Smooth muscle cell (in vitro differentiated cells): ENCODE measurements around the gene STK32B. TPM values are rescaled to one million over a fixed set of nuclear protein-coding genes. Genes with fewer than 3 reads are reported as not detected.

ENCODE experiments used
- DNase-seq: peaks from one replicate; lab custom pipeline; 2025; ENCODE audit not compliant: unreplicated experiment; lab: John Stamatoyannopoulos, UW
- H2AFZ ChIP-seq: fragments of 200-600 bp; sonication (generic); 2 replicates; pipeline ENCODE4 v1.6.0; 2016; ENCODE audit warnings: antibody characterized with exemption, low read depth, mild to moderate bottlenecking
- H3F3A ChIP-seq: fragments of 200-600 bp; sonication (generic); 2 replicates; pipeline ENCODE4 v1.6.0; 2017; ENCODE audit warnings: antibody characterized with exemption, low read depth
- H3K27ac ChIP-seq: fragments of 200-600 bp; sonication (generic); 2 replicates; pipeline ENCODE4 v1.5.1; 2016; ENCODE audit warnings: low read depth, mild to moderate bottlenecking
- H3K27me3 ChIP-seq: fragments of 200-600 bp; sonication (generic); 2 replicates; pipeline ENCODE4 v1.6.1; 2016; ENCODE audit warnings: low read depth, mild to moderate bottlenecking
- H3K36me3 ChIP-seq: fragments of 200-600 bp; sonication (generic); 2 replicates; pipeline ENCODE4 v1.5.1; 2016; ENCODE audit warnings: low read depth
- H3K4me1 ChIP-seq: fragments of 200-600 bp; sonication (generic); 2 replicates; pipeline ENCODE4 v1.5.1; 2016; ENCODE audit warnings: low read depth
- H3K4me2 ChIP-seq: fragments of 200-600 bp; sonication (generic); 2 replicates; pipeline ENCODE4 v1.6.0; 2016; ENCODE audit warnings: mild to moderate bottlenecking
- H3K4me3 ChIP-seq: fragments of 200-600 bp; sonication (generic); 2 replicates; pipeline ENCODE4 v1.5.1; 2016; ENCODE audit warnings: mild to moderate bottlenecking
- H3K79me2 ChIP-seq: fragments of 200-600 bp; sonication (generic); 2 replicates; pipeline ENCODE4 v1.6.0; 2016; ENCODE audit warnings: low read depth, mild to moderate bottlenecking
- H3K9ac ChIP-seq: fragments of 200-600 bp; sonication (generic); 2 replicates; pipeline ENCODE4 v1.6.0; 2016; ENCODE audit warnings: low read depth
- H3K9me3 ChIP-seq: fragments of 200-600 bp; sonication (generic); replicated peaks from 2 replicates; pipeline ENCODE4 v1.5.1; 2016; ENCODE audit warnings: low read depth
- H4K20me1 ChIP-seq: fragments of 200-600 bp; sonication (generic); 2 replicates; pipeline ENCODE4 v1.6.0; 2016; ENCODE audit warnings: low read depth
- CTCF ChIP-seq: fragments of 200-600 bp; sonication (generic); IDR thresholded peaks from 2 replicates; pipeline ENCODE4 v1.5.1; 2017; ENCODE audit warnings: borderline replicate concordance, mild to moderate bottlenecking, antibody characterized with exemption; ENCODE audit not compliant: insufficient read depth, poor library complexity, severe bottlenecking
- WGBS: methylation state at CpG from one replicate; pipeline ENCODE4 v1.1.7; 2016; ENCODE audit warnings: low lambda C conversion rate; 5-methylcytosine and 5-hydroxymethylcytosine counted together
- polyA plus RNA-seq: library from polyadenylated mRNA; unstranded; fragments of >200 nt; fragmentation: Nextera tagmentation; extraction: Ambion mirVana; gene quantifications from 2 replicates; pipeline ENCODE4 v1.2.1, GENCODE V29; 2016
- total RNA-seq: library from RNA; depleted of rRNA; stranded (reverse); fragments of >200 nt; gene quantifications from 2 replicates; pipeline ENCODE4 v1.2.3, GENCODE V29; 2014

STK32B gene
- total and polyA plus RNA-seq, 2 experiments from 2014 or later = 3.5 to 4.0 TPM

- Histone ChIP-seq H3K27ac (peak overlapping the region; percentile 53), H3K4me1 (no peaks in the 10 kb centered on the region), H3K4me3 (no peak overlapping the region), H3K27me3 (no peaks in the 10 kb centered on the region), H3F3A (peaks cover 5% of the 10 kb centered on the region), H3K79me2 (no peaks in the 10 kb centered on the region), H3K36me3 (no peaks in the 10 kb centered on the region), H3K9ac (no peak overlapping the region), H4K20me1 (no peaks in the 10 kb centered on the region), H2AFZ (no peak overlapping the region), H3K4me2 (peak overlapping the region; percentile 58), H3K9me3 (no peaks in the 10 kb centered on the region)
- no peak for TF ChIP-seq CTCF
- no peak for DNase-seq
- 36% methylated on average over 12 of the region's 12 CpGs for WGBS
Observed at GRCh38 chr4:5365071-5366008, 314.1 kb downstream of the STK32B start.

GRCh38 chr4:5366009-5366386 is 314.7 kb downstream of the STK32B start:
- no peak overlapping the region for H3K4me2 ChIP-seq
- no peaks in the 10 kb centered on the region for H3K9me3 ChIP-seq
- WGBS = 66% methylated on average over 3 of the region's 3 CpGs
- no peak overlapping the region for H2AFZ ChIP-seq
- no peaks in the 10 kb centered on the region for H3K4me1 ChIP-seq
- no peak for DNase-seq
- no peaks in the 10 kb centered on the region for H3K27me3 ChIP-seq
- peak overlapping the region; percentile 70 for H3K27ac ChIP-seq
- no peak for TF ChIP-seq CTCF
- no peaks in the 10 kb centered on the region for H4K20me1 ChIP-seq
- H3K79me2 ChIP-seq = no peaks in the 10 kb centered on the region
- H3K36me3 ChIP-seq = no peaks in the 10 kb centered on the region
- H3F3A ChIP-seq = peaks cover 5% of the 10 kb centered on the region
- H3K9ac ChIP-seq = no peak overlapping the region
- H3K4me3 ChIP-seq = no peak overlapping the region

- Histone ChIP-seq H3K27ac (peak overlapping the region; percentile 70), H4K20me1 (no peaks in the 10 kb centered on the region), H3K9ac (no peak overlapping the region), H3F3A (peaks cover 5% of the 10 kb centered on the region), H3K4me2 (no peak overlapping the region), H3K9me3 (no peaks in the 10 kb centered on the region), H3K79me2 (no peaks in the 10 kb centered on the region), H3K4me1 (no peaks in the 10 kb centered on the region), H2AFZ (no peak overlapping the region), H3K36me3 (no peaks in the 10 kb centered on the region), H3K4me3 (no peak overlapping the region), H3K27me3 (no peaks in the 10 kb centered on the region)
- TF ChIP-seq CTCF = no peak
- DNase-seq = no peak
- WGBS = 74% methylated on average over 6 of the region's 6 CpGs
Observed at GRCh38 chr4:5366421-5366820, 315.1 kb downstream of the STK32B start.
